GM19438 (cell line): ENCODE measurements around the gene NPW.
"Not testable (repeated sequence)": the region's sequence is repeated elsewhere in the genome, so short reads cannot be mapped to it uniquely, and the experiment has no call there.

Experiments used
- ATAC-seq: cut with Tn5 transposase; IDR thresholded peaks from one replicate; pipeline ENCODE4 v1.9.1; 2021; ENCODE audit warnings: low read depth; ENCODE audit not compliant: unreplicated experiment

NPW gene

DNA sequence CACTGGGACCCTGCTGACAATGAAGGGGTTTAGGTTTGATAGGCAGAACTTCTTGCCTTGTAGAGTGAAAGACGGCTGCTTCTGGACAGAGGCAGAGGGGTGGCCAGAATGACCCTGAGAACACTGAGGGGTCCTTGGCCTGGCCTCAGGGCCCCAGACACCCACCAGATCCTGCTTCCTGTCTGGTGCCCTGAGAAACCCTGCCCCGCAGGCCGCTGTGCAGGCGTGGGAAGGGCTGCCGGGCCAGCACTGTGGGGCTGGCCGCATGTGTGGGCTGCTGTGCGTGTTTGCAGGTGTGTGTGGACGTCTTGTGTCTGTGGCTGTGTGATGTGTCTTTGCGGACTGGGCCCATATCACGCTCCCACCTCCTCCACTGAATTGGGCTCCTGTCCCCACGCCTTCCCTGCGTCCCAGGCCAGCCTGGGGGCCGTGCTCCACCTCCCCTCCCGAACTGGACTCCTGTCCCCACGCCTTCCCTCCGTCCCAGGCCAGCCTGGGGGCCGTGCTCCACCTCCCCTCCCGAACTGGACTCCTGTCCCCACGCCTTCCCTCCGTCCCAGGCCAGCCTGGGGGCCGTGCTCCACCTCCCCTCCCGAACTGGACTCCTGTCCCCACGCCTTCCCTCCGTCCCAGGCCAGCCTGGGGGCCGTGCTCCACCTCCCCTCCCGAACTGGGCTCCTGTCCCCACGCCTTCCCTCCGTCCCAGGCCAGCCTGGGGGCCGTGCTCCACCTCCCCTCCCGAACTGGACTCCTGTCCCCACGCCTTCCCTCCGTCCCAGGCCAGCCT is 14.5 kb downstream of the NPW start:
- ATAC-seq = not testable (repeated sequence)

DNA sequence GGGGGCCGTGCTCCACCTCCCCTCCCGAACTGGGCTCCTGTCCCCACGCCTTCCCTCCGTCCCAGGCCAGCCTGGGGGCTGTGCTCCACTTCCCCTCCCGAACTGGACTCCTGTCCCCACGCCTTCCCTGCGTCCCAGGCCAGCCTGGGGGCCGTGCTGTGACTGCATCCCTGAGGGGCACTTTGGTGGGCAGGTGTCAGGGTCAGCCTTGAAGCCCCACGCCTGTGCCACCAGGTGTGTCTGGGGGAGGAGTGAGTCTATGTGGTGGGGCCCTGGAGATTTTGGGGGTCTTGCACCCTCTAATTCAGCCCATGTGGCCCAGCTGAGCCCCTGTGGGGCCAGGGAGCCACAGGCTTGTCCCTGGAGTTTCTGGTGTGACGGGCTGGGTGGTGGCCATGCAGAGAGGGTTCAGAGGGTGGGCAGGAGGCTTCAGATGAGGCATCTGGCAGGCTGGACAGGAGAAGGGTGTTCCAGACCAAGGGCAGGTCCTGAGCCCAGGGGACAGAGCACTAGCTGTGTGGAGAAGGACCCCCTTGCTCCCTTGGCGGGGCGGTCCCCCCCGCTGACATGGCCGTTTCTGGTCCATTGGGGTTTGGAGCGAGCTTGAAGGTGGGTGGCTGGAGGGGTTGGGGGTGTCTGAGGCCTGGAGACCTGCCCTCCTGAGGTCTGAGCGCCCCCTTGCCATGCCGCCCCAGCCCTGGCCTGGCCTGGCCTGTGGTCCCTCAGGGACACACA is 15.3 kb downstream of the NPW start:
- no peak for ATAC-seq

GRCh38 chr16:2035431-2036199 is 16.0 kb downstream of the NPW start:
- no peak for ATAC-seq

DNA sequence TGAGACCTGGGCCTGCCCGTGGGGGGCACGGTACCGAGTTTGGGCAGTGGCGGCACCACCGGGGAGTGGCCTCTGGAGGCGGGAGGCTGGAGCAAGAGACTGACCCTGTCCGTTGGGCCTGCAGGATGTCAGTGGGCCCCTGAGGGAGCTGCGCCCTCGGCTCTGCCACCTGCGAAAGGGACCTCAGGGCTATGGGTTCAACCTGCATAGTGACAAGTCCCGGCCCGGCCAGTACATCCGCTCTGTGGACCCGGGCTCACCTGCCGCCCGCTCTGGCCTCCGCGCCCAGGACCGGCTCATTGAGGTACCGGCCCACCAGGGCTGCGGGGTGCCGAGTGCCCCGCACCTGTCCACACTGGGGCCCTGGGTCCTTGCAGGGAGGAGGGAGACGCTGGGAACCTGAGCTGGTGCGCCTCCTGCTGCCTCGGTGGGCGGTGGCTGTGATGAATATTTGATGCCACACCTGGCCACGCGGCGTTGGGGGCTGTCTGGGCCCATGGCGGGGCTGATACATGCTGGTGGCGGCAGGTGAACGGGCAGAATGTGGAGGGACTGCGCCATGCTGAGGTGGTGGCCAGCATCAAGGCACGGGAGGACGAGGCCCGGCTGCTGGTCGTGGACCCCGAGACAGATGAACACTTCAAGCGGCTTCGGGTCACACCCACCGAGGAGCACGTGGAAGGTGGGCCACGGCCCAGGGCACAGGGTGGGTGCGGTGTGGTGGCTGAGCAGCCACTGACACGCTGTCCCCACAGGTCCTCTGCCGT is 16.8 kb downstream of the NPW start:
- ATAC-seq = no peak

DNA sequence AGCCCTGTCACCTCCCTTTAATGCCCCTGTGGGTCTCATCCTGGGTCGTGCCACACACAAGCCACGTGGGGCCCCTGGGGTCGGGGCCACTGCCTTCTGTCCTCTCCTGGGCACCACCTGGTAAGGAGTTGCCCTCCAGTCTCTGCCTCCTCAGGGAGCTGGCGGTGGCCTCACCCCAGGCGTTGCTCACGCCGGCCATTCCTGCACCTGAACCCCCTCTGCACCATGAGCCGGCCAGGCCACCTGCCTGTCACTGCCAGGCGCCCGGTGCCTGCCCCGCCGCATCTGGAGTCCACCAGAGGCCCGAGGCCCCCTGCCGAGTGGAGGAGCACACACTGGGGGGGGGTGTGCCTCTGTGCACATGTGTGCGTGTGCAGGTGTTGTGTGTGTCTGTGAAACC is 17.5 kb downstream of the NPW start:
- ATAC-seq = no peak

- no peak for ATAC-seq
These were observed 18.2 kb downstream of the NPW start for GRCh38 chr16:2037647-2038381.

DNA sequence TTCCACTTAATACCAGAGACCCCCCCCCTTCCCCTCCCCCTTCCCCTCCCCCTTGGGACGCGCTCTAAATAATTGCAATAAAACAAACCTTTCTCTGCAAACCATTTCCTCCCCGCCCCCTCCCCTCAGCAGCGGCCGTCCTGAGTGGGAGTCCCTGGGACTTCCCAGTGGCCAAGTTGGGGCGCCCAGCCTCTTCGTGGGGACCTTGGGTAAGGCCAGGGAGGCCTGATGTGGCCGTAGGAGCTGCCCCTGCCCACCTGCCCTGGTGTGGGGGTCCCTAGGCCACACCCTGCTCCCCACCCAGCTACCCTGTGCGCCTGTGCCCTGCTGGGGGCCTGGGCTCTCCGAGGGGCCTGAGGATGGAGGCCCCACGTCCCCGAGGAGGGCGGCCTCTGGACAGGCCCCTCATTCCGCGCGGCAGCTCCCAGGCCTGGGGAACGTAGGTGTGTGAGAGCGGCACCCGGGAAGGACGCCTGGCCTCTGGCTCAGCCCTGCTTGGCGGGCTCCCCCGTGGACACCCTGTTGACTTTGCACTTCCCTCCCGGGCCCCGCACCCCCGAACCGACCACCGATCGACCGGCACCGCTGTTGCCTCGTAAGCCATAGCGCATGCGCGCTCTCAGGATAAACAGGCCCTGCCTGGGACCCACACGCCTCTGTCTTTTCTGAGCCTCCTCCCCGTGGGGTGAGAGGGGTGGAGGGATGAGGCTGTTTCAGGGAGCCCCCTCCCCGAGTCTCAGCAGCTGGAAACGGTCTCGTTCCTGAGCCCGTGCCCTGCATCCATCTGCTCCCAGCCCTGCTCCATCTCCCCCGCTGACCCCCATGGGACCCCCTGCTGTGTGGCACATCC is 19.0 kb downstream of the NPW start:
- ATAC-seq = no peak

- ATAC-seq = no peak
These were observed 19.9 kb downstream of the NPW start for GRCh38 chr16:2039274-2040031.

- no peak for ATAC-seq
These were observed 20.6 kb downstream of the NPW start for GRCh38 chr16:2040041-2040786.

DNA sequence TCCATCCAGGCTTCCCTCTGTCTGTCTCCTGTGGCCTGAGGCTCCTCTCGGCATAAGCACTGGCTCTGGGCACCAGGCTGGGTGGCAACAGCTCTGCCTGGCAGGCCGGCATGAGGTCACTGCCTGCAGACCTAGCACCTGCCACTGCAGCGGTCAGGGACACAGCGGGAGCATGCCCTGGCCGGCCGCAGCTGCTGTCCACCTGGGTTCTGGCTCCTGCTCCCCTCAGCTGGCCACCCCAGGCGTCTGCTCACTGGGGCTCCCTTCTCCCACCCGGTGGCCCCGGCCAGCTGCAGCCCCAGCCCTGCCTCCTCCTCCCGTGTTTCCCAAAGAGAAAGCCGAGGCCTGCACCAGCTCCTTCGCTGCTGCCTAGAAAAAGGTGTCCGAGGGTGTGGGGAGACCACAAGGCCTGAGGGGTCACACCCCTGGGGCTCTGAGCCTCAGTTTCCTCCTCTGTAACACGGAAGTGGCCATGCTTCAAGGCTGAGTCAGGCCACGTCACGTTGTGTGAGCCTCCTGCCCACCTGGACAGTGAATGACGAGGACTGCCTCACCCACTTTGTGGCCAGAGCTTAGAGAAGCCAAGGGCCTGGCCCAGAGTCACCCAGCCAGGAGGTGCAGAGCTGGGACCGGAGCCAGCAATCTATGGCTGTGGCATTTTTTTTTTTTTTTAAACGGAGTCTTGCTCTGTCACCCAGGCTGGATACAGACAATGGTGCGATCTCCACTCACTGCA is 21.4 kb downstream of the NPW start:
- no peak for ATAC-seq

GRCh38 chr16:2042171-2042985 is 22.8 kb downstream of the NPW start:
- ATAC-seq = no peak

DNA sequence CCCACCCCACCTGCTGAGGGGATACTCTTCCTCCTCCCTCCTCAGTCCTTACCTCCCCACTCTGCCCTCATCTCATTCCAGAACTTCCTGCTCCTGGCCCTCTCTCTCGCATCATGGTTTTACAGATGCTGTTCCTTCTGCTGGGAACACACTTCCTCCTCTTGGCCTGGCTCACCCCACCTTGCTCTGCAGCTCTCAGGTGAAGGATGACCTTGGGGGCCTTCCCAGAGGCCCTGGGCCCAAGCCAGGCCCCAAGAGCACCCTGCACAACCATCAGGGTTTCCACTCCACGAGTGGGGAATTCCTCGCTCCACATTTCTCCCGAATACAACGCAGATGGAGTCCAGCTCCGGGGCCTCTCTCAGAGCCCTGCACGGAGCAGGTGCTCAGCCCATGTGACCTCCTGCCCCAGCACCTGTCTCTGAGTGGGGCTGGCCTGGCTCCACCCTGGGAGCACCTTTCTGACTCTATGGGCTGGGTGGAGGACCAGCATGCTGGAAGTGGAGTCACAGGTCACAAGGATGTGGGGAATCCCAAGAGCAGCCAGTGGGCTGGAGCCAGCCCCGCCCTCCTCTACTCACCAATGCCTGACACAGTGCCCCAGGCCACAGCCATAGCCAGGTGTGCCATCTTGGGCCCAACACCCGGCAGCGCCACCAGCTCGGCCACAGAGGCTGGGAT is 23.5 kb downstream of the NPW start:
- no peak for ATAC-seq

DNA sequence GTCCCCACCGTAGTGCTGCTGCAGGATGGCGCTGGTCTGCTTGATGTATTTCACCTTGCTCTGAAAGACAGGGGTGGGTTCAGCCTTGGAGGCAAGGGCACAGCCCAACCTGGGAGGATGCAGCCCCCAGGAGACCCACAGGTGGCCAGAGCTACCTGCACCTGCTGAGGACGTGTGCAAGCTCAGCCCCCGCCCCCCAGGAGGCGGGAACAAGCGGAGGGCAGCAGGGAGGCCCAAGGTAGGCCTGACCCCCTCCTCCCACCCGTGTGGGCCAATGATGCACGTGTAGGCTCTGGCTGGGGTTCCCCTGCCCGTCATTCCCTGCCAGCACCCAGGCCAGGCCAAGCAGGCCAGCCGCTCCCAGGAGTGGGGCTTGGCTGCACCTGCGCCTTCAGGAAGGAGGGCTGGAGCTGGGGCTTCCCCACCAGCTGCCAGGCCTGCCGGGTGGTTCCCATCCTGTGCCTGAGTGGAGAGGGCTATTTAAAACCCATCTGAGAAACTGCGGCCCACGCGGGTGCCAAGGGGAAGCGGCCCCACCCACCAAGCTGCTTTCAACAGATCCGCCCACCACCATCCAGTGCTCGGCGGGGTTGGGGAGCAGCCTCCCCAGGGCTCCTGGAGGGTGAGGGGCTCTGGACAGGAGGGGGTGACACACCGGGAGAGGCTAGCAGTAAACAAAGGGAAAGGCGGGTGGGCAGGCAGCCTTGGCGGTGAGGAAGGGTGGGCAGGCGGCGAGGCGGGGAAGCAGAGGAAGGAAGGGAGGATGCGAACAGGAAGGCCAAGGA is 24.3 kb downstream of the NPW start:
- ATAC-seq = no peak

- no peak for ATAC-seq
These were observed 25.0 kb downstream of the NPW start for GRCh38 chr16:2044541-2044940.
